Heart right ventricle (tissue), 16 donors: ENCODE data around the gene CAPN8. TPM values are rescaled to one million over a fixed set of nuclear protein-coding genes. Genes with fewer than 3 reads are reported as not detected.
A peak's percentile ranks its signal among the peaks of the same experiment; 100 is the strongest.

Experiments
- ATAC-seq, 8 donors: fragments of 200-7000 bp; cut with Tn5 transposase; one replicate each; pipeline ENCODE4 v1.9.1; 2020; ENCODE audit warnings: mild to moderate bottlenecking in 8 of 8, moderate library complexity in 8 of 8, moderate number of reproducible peaks in 1 of 8
- DNase-seq, 2 donors: peaks; one replicate each; pipeline ENCODE4 v3.0.0-alpha.2; 2020
- H3K27ac ChIP-seq, 10 donors: fragments of 200-600 bp; sonication (generic) in 2 of 10; one replicate each; pipeline versions ENCODE4 v1.5.0 to v1.8.0; 2020 to 2022; ENCODE audit warnings: mild to moderate bottlenecking in 3 of 10
- H3K27me3 ChIP-seq, 7 donors: fragments of 200-600 bp; one replicate each; pipeline ENCODE4 v1.8.0; 2021 to 2022; ENCODE audit warnings: mild to moderate bottlenecking in 2 of 7
- H3K36me3 ChIP-seq, 9 donors: fragments of 200-600 bp; sonication (generic) in 1 of 9; one replicate each; pipeline versions ENCODE4 v1.5.0 to v1.8.0; 2020 to 2022; ENCODE audit warnings: mild to moderate bottlenecking in 2 of 9
- H3K4me1 ChIP-seq, 9 donors: fragments of 200-600 bp; sonication (generic) in 1 of 9; one replicate each; pipeline versions ENCODE4 v1.5.0 to v1.8.0; 2020 to 2022; ENCODE audit warnings: mild to moderate bottlenecking in 4 of 9
- H3K4me3 ChIP-seq, 10 donors: fragments of 200-600 bp; sonication (generic) in 2 of 10; one replicate each; pipeline versions ENCODE4 v1.5.0 to v1.8.0; 2020 to 2022; ENCODE audit warnings: mild to moderate bottlenecking in 7 of 10, moderate library complexity in 2 of 10
- H3K9me3 ChIP-seq, 11 donors: fragments of 200-600 bp in 10 of 11; sonication (generic) in 2 of 11; one replicate each; pipeline versions ENCODE4 v1.5.0 to v1.8.0; 2013 to 2022; ENCODE audit warnings: mild to moderate bottlenecking in 2 of 11, control low read depth in 1 of 11, moderate library complexity in 1 of 11
- CTCF ChIP-seq, 9 donors: fragments of 200-600 bp; sonication (generic) in 2 of 9; IDR thresholded peaks; one replicate each; pipeline versions ENCODE4 v1.5.0 to v1.8.0; 2021 to 2022; ENCODE audit warnings: antibody characterized with exemption in 9 of 9, mild to moderate bottlenecking in 5 of 9, moderate library complexity in 1 of 9
- WGBS, 2 donors: extraction: QIAGEN DNeasy Blood & Tissue Kit; methylation state at CpG; one replicate each; pipeline ENCODE4 v1.1.7; 2013; ENCODE audit warnings: inconsistent platforms in 1 of 2; 5-methylcytosine and 5-hydroxymethylcytosine counted together
- intact Hi-C, 10 donors: fragments of 100-400 bp; cut with DNase I; formaldehyde crosslinking; loops; one replicate each; pipeline versions ENCODE4 v1.11.1 to v1.14.2; 2022
- polyA plus RNA-seq, 2 donors: library from polyadenylated mRNA; stranded (reverse); fragments of 200-250 nt; gene quantifications; one replicate each; pipeline ENCODE4 v1.2.3, GENCODE V29; 2013
- total RNA-seq, 10 donors: library from RNA; stranded (reverse); fragmentation: NEBNext Ultra II Directional in 3 of 10; extraction: Animal tissue kit (Norgen Biotek cat#: 25700) in 3 of 10; gene quantifications; one replicate each; pipeline versions ENCODE4 v1.2.1 to v1.2.4, GENCODE V29; 2021 to 2023
- donor health status: Arrhythmogenic right ventricular cardiomyopathy.
- donor health status: ischemic (EF 13 %, LVEDD 7.1; RV severe dilation, severe dysfunction).
- donor health status: healthy with polysubstance abuse.
- donor health status: DM: no; HTN: yes; CAD: no.
- donor health status: DM: no; HTN: no; CAD: no.
- donor health status: ischemic (EF 25% LVEDD 6.9; RV normal size, moderate dysfunction).
- donor health status: ischemic (EF 25% LVEDD 5.7; RV mildly dilated, moderate dysfunction).
- donor health status: healthy.
- donor health status: DM: yes; HTN: yes; CAD: no.
- donor health status: Ischemic cardiomyopathy.
- donor health status: ischemic (EF 35%, LVEDD 5.7; RV mildly dilated, moderate dysfunction).
- donor health status: nonischemic (EF 11% LVEDD 7.7; RV severe dilation, severe dysfunction).
- donor health status: DM: yes; HTN: yes; CAD: no.
- donor health status: PGD.
- donor health status: ischemic (EF 29% LVEDD 5.4; RV normal size, mild dysfunction).
- donor health status: nonischemic (EF 23%, LVEDD 6.1; RV moderate dilation, normal function).

Gene CAPN8
- total and polyA plus RNA-seq, 12 donors, result 0.10 TPM; not detected in 11

GRCh38 chr1:223702735-223703667 is 37.5 kb upstream of the CAPN8 start:
- TF ChIP-seq CTCF (IDR thresholded peaks at IDR 0.05), result no peak
- H3K9me3 ChIP-seq, result no peaks in the 10 kb centered on the region
- H3K27ac ChIP-seq, result no peak overlapping the region
- no peaks in the 10 kb centered on the region for H3K36me3 ChIP-seq
- H3K27me3 ChIP-seq, result no peaks in the 10 kb centered on the region
- H3K4me3 ChIP-seq, result no peak overlapping the region
- H3K4me1 ChIP-seq, result peaks cover 10 to 62% (median 37%) of the 10 kb centered on the region in 9 donors
- ATAC-seq, result no peak
- intact Hi-C loops, result loop anchor here in 4 of 10 donors (10.0 kb wide), 3 partner anchors 142 to 632 kb away; partner anchors contain the start of genes TP53BP2 (in 2 of the 4) and NVL (in 1 of the 4)
- WGBS, 2 donors, result 94 to 97% methylated on average over 4 of the region's 4 CpGs
- no peak for DNase-seq

- Histone ChIP-seq H3K9me3 (no peaks in the 10 kb centered on the region), H3K27me3 (no peaks in the 10 kb centered on the region), H3K4me1 (peaks cover 4 to 43% (median 18%) of the 10 kb centered on the region in 9 donors), H3K4me3 (no peak overlapping the region), H3K27ac (peak overlapping the region in 6 of 10 donors; percentile 11 to 76 (median 28)), H3K36me3 (no peaks in the 10 kb centered on the region)
- 66 to 76% methylated on average over 8 of the region's 8 CpGs for WGBS, 2 donors
- intact Hi-C loops, result loop anchor here in 4 of 10 donors (10.0 kb wide), 3 partner anchors 144 to 634 kb away; partner anchors contain the start of genes TP53BP2 (in 2 of the 4) and NVL (in 1 of the 4)
- ATAC-seq (peak in 4 of 8 donors; percentile 10 to 48 (median 35)), DNase-seq (no peak)
- TF ChIP-seq CTCF (IDR thresholded peaks at IDR 0.05), result no peak
Measured at GRCh38 chr1:223700942-223701637, 35.6 kb upstream of the CAPN8 start.

- 75 to 94% methylated on average over 5 of the region's 5 CpGs for WGBS, 2 donors
- no peaks in the 10 kb centered on the region for H3K27me3 ChIP-seq
- no peak overlapping the region for H3K4me3 ChIP-seq
- no peak for TF ChIP-seq CTCF (IDR thresholded peaks at IDR 0.05)
- peaks cover 4 to 37% (median 12%) of the 10 kb centered on the region in 9 donors for H3K4me1 ChIP-seq
- no peaks in the 10 kb centered on the region for H3K9me3 ChIP-seq
- peak overlapping the region in 4 of 10 donors; percentile 23 to 76 (median 34) for H3K27ac ChIP-seq
- DNase-seq (no peak), ATAC-seq (no peak)
- H3K36me3 ChIP-seq, result no peaks in the 10 kb centered on the region
- intact Hi-C loops, result loop anchor here in 4 of 10 donors (10.0 kb wide), 3 partner anchors 144 to 634 kb away; partner anchors contain the start of genes TP53BP2 (in 2 of the 4) and NVL (in 1 of the 4)
Measured at GRCh38 chr1:223700388-223700918, 35.0 kb upstream of the CAPN8 start.

GRCh38 chr1:223695941-223696340 is 30.4 kb upstream of the CAPN8 start:
- no peaks in the 10 kb centered on the region for H3K27me3 ChIP-seq
- WGBS, 2 donors, result 66 to 72% methylated on average over 5 of the region's 5 CpGs
- intact Hi-C loops, result loop anchor here in 5 of 10 donors (5.0 to 10.0 kb wide), 6 partner anchors 51 to 639 kb away; partner anchors contain the start of gene NVL (in 2 of the 5)
- no peak for DNase-seq
- no peaks in the 10 kb centered on the region for H3K36me3 ChIP-seq
- no peaks in the 10 kb centered on the region for H3K9me3 ChIP-seq
- TF ChIP-seq CTCF (IDR thresholded peaks at IDR 0.05), result no peak
- H3K4me3 ChIP-seq, result no peak overlapping the region
- no peak for ATAC-seq
- H3K27ac ChIP-seq, result no peak overlapping the region
- peaks cover 0 to 18% (median 0%) of the 10 kb centered on the region in 9 donors for H3K4me1 ChIP-seq
